GM12878 (cell line): ENCODE measurements around the gene TMEM127. TPM values are rescaled to one million over a fixed set of nuclear protein-coding genes. Genes with fewer than 3 reads are reported as not detected.

Experiments
- ATF7 ChIP-seq: fragments of 450-650 bp; IDR thresholded peaks from 2 replicates; pipeline ENCODE4 v1.6.1; 2016; ENCODE audit warnings: low read depth, mild to moderate bottlenecking
- BCL11A ChIP-seq: IDR thresholded peaks from 2 replicates; pipeline ENCODE4 v1.6.1; 2011; ENCODE audit warnings: low read depth, low read length
- E2F4 ChIP-seq: IDR thresholded peaks from 2 replicates; pipeline ENCODE4 v1.6.1; 2012; ENCODE audit warnings: low read depth, low read length, improper control_type of control experiment
- FOXK2 ChIP-seq: fragments of 450-650 bp; IDR thresholded peaks from 2 replicates; pipeline ENCODE4 v1.6.1; 2017; ENCODE audit warnings: mild to moderate bottlenecking, moderate library complexity
- KAT2A ChIP-seq: conservative IDR thresholded peaks from 2 replicates; pipeline ENCODE4 v1.6.1; 2011; ENCODE audit warnings: low read depth, low read length; ENCODE audit not compliant: control insufficient read depth
- MEF2A ChIP-seq: IDR thresholded peaks from 2 replicates; pipeline ENCODE4 v1.6.1; 2011; ENCODE audit warnings: low read depth, mild to moderate bottlenecking, low read length, moderate library complexity; ENCODE audit not compliant: insufficient read depth
- MYC ChIP-seq: IDR thresholded peaks from 2 replicates; pipeline ENCODE4 v1.6.1; 2011; ENCODE audit warnings: mild to moderate bottlenecking, low read length, moderate library complexity, inconsistent platforms; ENCODE audit not compliant: insufficient read depth, insufficient replicate concordance, insufficient read length, severe bottlenecking
- NR2C2 ChIP-seq: IDR thresholded peaks from 2 replicates; pipeline ENCODE4 v1.6.1; 2011; ENCODE audit warnings: borderline replicate concordance, low read depth; ENCODE audit not compliant: control insufficient read depth, insufficient read length
- PAX5 ChIP-seq: IDR thresholded peaks from 2 replicates; pipeline ENCODE4 v1.6.1; 2011; ENCODE audit warnings: low read depth, low read length, borderline replicate concordance
- POLR2AphosphoS2 ChIP-seq: IDR thresholded peaks from 2 replicates; pipeline ENCODE4 v1.6.1; 2011; ENCODE audit warnings: low read depth, mild to moderate bottlenecking, low read length, improper control_type of control experiment, moderate library complexity
- SREBF2 ChIP-seq: IDR thresholded peaks from 2 replicates; pipeline ENCODE4 v1.6.1; 2012; ENCODE audit warnings: mild to moderate bottlenecking, low read length
- SUPT20H ChIP-seq: IDR thresholded peaks from 2 replicates; pipeline ENCODE4 v1.6.1; 2011; ENCODE audit warnings: low read depth, mild to moderate bottlenecking, low read length, moderate library complexity, borderline replicate concordance; ENCODE audit not compliant: control insufficient read depth
- TBL1XR1 ChIP-seq: IDR thresholded peaks from 2 replicates; pipeline ENCODE4 v1.6.1; 2012; ENCODE audit warnings: low read depth, low read length, improper control_type of control experiment
- ZNF384 ChIP-seq: IDR thresholded peaks from 2 replicates; pipeline ENCODE4 v1.6.1; 2012; ENCODE audit warnings: low read depth, mild to moderate bottlenecking, low read length, improper control_type of control experiment, borderline replicate concordance
- ZZZ3 ChIP-seq: IDR thresholded peaks from 2 replicates; pipeline ENCODE4 v1.6.1; 2011; ENCODE audit warnings: low read depth; ENCODE audit not compliant: control insufficient read depth, insufficient read length
- polyA plus RNA-seq, 11 experiments: library from polyadenylated mRNA; depleted of rRNA in 4 of 11; unstranded in 6 of 11; stranded (reverse) in 5 of 11; fragments of >200 nt; fragmentation: Nextera tagmentation in 4 of 11; fragmentation: Illumina TruSeq in 1 of 11; extraction: Ambion mirVana in 4 of 11; extraction: Trizol in 1 of 11; gene quantifications; 1 replicate in 1 of 11; 2 replicates in 10 of 11; pipeline versions ENCODE4 v1.2.1 to v1.2.3, GENCODE V29; 2011 to 2016; ENCODE audit warnings: inconsistent platforms in 2 of 11, missing spikeins in 2 of 11, low read depth in 1 of 11
- total RNA-seq, 4 experiments: library from RNA; depleted of rRNA in 3 of 4; stranded (reverse); fragments of >200 nt in 3 of 4; fragmentation: Illumina TruSeq in 1 of 4; extraction: Trizol in 1 of 4; gene quantifications; 2 replicates each; pipeline versions ENCODE4 v1.2.1 to v1.2.3, GENCODE V29; 2013 to 2021
- TF ChIP-seq, protein P1 (sequence below): fragments of 450-650 bp; formaldehyde crosslinking; IDR thresholded peaks from 2 replicates; pipeline ENCODE4 v1.4.0; 2020; ENCODE audit warnings: mild to moderate bottlenecking, moderate library complexity
- TF ChIP-seq, protein P2 (sequence below): fragments of 450-650 bp; IDR thresholded peaks from 2 replicates; pipeline ENCODE4 v1.6.1; 2017; ENCODE audit warnings: low read depth, mild to moderate bottlenecking, moderate library complexity
- TF ChIP-seq, protein P3 (sequence below): fragments of 450-650 bp; IDR thresholded peaks from 2 replicates; pipeline ENCODE4 v1.6.1; 2017; ENCODE audit warnings: mild to moderate bottlenecking, moderate library complexity

Gene TMEM127
- total and polyA plus RNA-seq, 10 of the 15 experiments (the other 5 are each of a cell fraction or from before 2014, with no cell fraction given) = 2.6 to 27.2 (median 17.7) TPM

DNA sequence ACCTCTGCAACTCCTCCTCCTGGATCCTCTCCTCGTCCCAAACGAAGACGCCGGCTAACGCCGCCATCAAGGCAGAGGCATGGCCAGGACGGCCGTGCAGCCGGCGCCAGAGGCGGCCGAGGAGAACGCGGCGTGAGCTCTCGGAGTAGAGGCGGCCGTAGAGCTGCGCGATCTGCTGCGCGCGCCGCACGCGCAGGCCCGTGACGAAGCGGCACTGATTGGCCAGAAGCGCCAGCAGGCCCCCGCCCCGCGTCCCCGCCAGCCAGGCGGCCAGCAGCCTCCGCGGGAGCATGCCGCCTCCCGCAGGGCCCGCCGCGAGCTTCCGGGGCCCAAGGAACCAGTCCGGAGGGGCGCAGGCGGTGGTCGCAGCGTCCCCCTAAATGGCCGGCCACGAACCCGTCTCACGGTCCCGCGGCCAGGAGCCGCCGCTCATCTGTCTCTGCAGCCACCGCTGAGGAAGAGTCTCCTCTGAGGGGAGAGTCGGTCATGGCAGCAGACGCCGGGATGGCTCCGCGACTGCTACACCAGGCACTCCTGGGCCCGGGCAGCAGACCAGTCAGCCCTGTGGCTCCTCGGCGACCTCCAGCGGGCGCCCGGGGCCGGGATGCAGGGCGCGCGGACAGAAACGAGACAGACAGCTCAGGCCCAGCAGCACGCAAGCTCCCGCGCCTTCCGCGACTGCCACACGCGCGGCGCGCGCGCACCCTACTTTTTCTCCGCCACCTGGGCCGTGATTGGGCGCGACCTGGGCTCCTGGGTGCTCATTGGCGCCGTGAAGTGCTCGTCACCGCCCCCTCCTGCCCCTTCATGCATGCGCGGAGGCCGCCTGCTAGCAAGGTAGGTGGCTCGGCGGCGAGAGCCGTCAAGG lies 57.4 kb downstream of the TMEM127 start, which contains the start of gene STARD7 (continued):
- TF ChIP-seq SREBF2 (no peak), BCL11A (no peak), ZNF384 (no peak), ZZZ3 (no peak), FOXK2 (peak; percentile 49; the same call in 1 of the 2 replicates), KAT2A (no peak), MYC (peak; percentile 95), POLR2AphosphoS2 (peak; percentile 68), PAX5 (peak; percentile 88), MEF2A (no peak), NR2C2 (no peak), SUPT20H (no peak), TBL1XR1 (no peak), ATF7 (0 out of 2 replicates have a peak, but pooled peaks have one; percentile 13), E2F4 (0 out of 2 replicates have a peak, but pooled peaks have one; percentile 47)
- TF ChIP-seq, protein P1, sequence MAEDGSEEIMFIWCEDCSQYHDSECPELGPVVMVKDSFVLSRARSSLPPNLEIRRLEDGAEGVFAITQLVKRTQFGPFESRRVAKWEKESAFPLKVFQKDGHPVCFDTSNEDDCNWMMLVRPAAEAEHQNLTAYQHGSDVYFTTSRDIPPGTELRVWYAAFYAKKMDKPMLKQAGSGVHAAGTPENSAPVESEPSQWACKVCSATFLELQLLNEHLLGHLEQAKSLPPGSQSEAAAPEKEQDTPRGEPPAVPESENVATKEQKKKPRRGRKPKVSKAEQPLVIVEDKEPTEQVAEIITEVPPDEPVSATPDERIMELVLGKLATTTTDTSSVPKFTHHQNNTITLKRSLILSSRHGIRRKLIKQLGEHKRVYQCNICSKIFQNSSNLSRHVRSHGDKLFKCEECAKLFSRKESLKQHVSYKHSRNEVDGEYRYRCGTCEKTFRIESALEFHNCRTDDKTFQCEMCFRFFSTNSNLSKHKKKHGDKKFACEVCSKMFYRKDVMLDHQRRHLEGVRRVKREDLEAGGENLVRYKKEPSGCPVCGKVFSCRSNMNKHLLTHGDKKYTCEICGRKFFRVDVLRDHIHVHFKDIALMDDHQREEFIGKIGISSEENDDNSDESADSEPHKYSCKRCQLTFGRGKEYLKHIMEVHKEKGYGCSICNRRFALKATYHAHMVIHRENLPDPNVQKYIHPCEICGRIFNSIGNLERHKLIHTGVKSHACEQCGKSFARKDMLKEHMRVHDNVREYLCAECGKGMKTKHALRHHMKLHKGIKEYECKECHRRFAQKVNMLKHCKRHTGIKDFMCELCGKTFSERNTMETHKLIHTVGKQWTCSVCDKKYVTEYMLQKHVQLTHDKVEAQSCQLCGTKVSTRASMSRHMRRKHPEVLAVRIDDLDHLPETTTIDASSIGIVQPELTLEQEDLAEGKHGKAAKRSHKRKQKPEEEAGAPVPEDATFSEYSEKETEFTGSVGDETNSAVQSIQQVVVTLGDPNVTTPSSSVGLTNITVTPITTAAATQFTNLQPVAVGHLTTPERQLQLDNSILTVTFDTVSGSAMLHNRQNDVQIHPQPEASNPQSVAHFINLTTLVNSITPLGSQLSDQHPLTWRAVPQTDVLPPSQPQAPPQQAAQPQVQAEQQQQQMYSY (CRISPR knock-in tag) = no peak
- TF ChIP-seq, protein P2, sequence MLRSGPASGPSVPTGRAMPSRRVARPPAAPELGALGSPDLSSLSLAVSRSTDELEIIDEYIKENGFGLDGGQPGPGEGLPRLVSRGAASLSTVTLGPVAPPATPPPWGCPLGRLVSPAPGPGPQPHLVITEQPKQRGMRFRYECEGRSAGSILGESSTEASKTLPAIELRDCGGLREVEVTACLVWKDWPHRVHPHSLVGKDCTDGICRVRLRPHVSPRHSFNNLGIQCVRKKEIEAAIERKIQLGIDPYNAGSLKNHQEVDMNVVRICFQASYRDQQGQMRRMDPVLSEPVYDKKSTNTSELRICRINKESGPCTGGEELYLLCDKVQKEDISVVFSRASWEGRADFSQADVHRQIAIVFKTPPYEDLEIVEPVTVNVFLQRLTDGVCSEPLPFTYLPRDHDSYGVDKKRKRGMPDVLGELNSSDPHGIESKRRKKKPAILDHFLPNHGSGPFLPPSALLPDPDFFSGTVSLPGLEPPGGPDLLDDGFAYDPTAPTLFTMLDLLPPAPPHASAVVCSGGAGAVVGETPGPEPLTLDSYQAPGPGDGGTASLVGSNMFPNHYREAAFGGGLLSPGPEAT = 0 out of 2 replicates have a peak, but pooled peaks have one; percentile 24
- TF ChIP-seq, protein P3, sequence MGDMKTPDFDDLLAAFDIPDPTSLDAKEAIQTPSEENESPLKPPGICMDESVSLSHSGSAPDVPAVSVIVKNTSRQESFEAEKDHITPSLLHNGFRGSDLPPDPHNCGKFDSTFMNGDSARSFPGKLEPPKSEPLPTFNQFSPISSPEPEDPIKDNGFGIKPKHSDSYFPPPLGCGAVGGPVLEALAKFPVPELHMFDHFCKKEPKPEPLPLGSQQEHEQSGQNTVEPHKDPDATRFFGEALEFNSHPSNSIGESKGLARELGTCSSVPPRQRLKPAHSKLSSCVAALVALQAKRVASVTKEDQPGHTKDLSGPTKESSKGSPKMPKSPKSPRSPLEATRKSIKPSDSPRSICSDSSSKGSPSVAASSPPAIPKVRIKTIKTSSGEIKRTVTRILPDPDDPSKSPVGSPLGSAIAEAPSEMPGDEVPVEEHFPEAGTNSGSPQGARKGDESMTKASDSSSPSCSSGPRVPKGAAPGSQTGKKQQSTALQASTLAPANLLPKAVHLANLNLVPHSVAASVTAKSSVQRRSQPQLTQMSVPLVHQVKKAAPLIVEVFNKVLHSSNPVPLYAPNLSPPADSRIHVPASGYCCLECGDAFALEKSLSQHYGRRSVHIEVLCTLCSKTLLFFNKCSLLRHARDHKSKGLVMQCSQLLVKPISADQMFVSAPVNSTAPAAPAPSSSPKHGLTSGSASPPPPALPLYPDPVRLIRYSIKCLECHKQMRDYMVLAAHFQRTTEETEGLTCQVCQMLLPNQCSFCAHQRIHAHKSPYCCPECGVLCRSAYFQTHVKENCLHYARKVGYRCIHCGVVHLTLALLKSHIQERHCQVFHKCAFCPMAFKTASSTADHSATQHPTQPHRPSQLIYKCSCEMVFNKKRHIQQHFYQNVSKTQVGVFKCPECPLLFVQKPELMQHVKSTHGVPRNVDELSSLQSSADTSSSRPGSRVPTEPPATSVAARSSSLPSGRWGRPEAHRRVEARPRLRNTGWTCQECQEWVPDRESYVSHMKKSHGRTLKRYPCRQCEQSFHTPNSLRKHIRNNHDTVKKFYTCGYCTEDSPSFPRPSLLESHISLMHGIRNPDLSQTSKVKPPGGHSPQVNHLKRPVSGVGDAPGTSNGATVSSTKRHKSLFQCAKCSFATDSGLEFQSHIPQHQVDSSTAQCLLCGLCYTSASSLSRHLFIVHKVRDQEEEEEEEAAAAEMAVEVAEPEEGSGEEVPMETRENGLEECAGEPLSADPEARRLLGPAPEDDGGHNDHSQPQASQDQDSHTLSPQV = no peak
